T follicular helper cell (primary cell): ENCODE results near the gene ZBTB16.

Experiments used
- DNase-seq: peaks from one replicate; pipeline ENCODE4 v3.0.0-alpha.2; 2020; ENCODE audit warnings: low read depth

Gene ZBTB16

GRCh38 chr11:114281388-114281956 lies 222.0 kb downstream of the ZBTB16 start:
- no peak for DNase-seq

- DNase-seq, result no peak
Measured at GRCh38 chr11:114282488-114282887, 223.0 kb downstream of the ZBTB16 start.

GRCh38 chr11:114283422-114283821 lies 223.9 kb downstream of the ZBTB16 start:
- no peak for DNase-seq

GRCh38 chr11:114284021-114284420 lies 224.5 kb downstream of the ZBTB16 start:
- DNase-seq, result no peak

GRCh38 chr11:114284914-114285313 lies 225.4 kb downstream of the ZBTB16 start:
- DNase-seq, result no peak

GRCh38 chr11:114285599-114285998 lies 226.1 kb downstream of the ZBTB16 start:
- no peak for DNase-seq

GRCh38 chr11:114286229-114286628 lies 226.7 kb downstream of the ZBTB16 start:
- DNase-seq, result no peak

GRCh38 chr11:114287154-114287553 lies 227.6 kb downstream of the ZBTB16 start:
- no peak for DNase-seq

GRCh38 chr11:114288136-114288535 lies 228.6 kb downstream of the ZBTB16 start:
- DNase-seq, result no peak

GRCh38 chr11:114289779-114290178 lies 230.3 kb downstream of the ZBTB16 start:
- DNase-seq, result no peak

- no peak for DNase-seq
Measured at GRCh38 chr11:114290503-114291235, 231.2 kb downstream of the ZBTB16 start.

- no peak for DNase-seq
Measured at GRCh38 chr11:114291381-114291780, 231.9 kb downstream of the ZBTB16 start.

GRCh38 chr11:114291842-114292680 lies 232.6 kb downstream of the ZBTB16 start:
- no peak for DNase-seq

GRCh38 chr11:114293201-114293711 lies 233.7 kb downstream of the ZBTB16 start:
- DNase-seq, result no peak

- DNase-seq, result no peak
Measured at GRCh38 chr11:114295676-114296604, 236.4 kb downstream of the ZBTB16 start, which contains the start of gene NNMT. Gene NNMT, plus strand, starts transcription at chr11:114296399. Its CDS starts 158 bp downstream, at chr11:114296557.

GRCh38 chr11:114296605-114297372 lies 237.3 kb downstream of the ZBTB16 start:
- no peak for DNase-seq

- DNase-seq, result no peak
Measured at GRCh38 chr11:114297806-114298709, 238.5 kb downstream of the ZBTB16 start.

GRCh38 chr11:114298710-114299109 lies 239.2 kb downstream of the ZBTB16 start:
- DNase-seq, result no peak
